Mesodermal cell (in vitro differentiated cells): ENCODE data around the gene BOK.
"Not testable (repeated sequence)": the region's sequence is repeated elsewhere in the genome, so short reads cannot be mapped to it uniquely, and the experiment has no call there.

Experiments
- H3K27ac ChIP-seq: 2 replicates; pipeline ENCODE4 v1.7.0; 2013; ENCODE audit warnings: mild to moderate bottlenecking, low read depth, low read length, moderate library complexity; ENCODE audit not compliant: severe bottlenecking
- H3K36me3 ChIP-seq: 2 replicates; pipeline ENCODE4 v1.7.1; 2013; ENCODE audit warnings: mild to moderate bottlenecking, low read length, moderate library complexity; ENCODE audit not compliant: control insufficient read depth, insufficient read depth
- H3K4me1 ChIP-seq: one replicate; pipeline ENCODE4 v1.7.1; 2013; ENCODE audit warnings: mild to moderate bottlenecking, low read length; ENCODE audit not compliant: insufficient read depth, control insufficient read depth, poor library complexity, severe bottlenecking
- H3K4me3 ChIP-seq: 2 replicates; pipeline ENCODE4 v1.7.0; 2013; ENCODE audit warnings: low read length, control low read depth, mild to moderate bottlenecking; ENCODE audit not compliant: insufficient read depth, poor library complexity, severe bottlenecking; ENCODE audit errors: extremely low read depth
- H3K9me3 ChIP-seq: 2 replicates; pipeline ENCODE4 v1.7.1; 2013; ENCODE audit warnings: mild to moderate bottlenecking, low read length, moderate library complexity; ENCODE audit not compliant: control insufficient read depth
- WGBS, 2 experiments: methylation state at CpG; one replicate each; pipeline ENCODE4 v1.1.5; 2013; ENCODE audit warnings: missing lambda C conversion rate in 2 of 2; ENCODE audit not compliant: insufficient coverage in 2 of 2; 5-methylcytosine and 5-hydroxymethylcytosine counted together

BOK gene

GRCh38 chr2:241575624-241576292 lies 17.2 kb downstream of the BOK start:
- WGBS, 2 experiments: 75 to 78% methylated on average over 5 of the region's 5 CpGs
- Histone ChIP-seq H3K4me1 (no peaks in the 10 kb centered on the region), H3K36me3 (peaks cover 36% of the 10 kb centered on the region), H3K27ac (no peak overlapping the region), H3K4me3 (no peak overlapping the region), H3K9me3 (peaks cover 5% of the 10 kb centered on the region)

GRCh38 chr2:241576293-241576654 lies 17.7 kb downstream of the BOK start:
- 93 to 95% methylated on average over 14 of the region's 14 CpGs for WGBS, 2 experiments

GRCh38 chr2:241577413-241578122 lies 19.0 kb downstream of the BOK start:
- H3K36me3 ChIP-seq: peaks cover 38% of the 10 kb centered on the region
- WGBS, 2 experiments: 73 to 83% methylated on average over 2 to 3 of the region's 9 CpGs
- peaks cover 14% of the 10 kb centered on the region for H3K9me3 ChIP-seq
- no peaks in the 10 kb centered on the region for H3K4me1 ChIP-seq
- no peak overlapping the region for H3K4me3 ChIP-seq
- no peak overlapping the region for H3K27ac ChIP-seq

More at GRCh38 chr2:241576293-241576654, 17.7 kb downstream of the BOK start:
- H3K4me1 ChIP-seq: no peaks in the 10 kb centered on the region
- no peak overlapping the region for H3K27ac ChIP-seq
- H3K36me3 ChIP-seq: peaks cover 40% of the 10 kb centered on the region
- peaks cover 5% of the 10 kb centered on the region for H3K9me3 ChIP-seq
- no peak overlapping the region for H3K4me3 ChIP-seq

- Histone ChIP-seq H3K4me3 (no peak overlapping the region), H3K9me3 (peaks cover 22% of the 10 kb centered on the region), H3K4me1 (no peaks in the 10 kb centered on the region), H3K36me3 (peaks cover 43% of the 10 kb centered on the region), H3K27ac (no peak overlapping the region)
- WGBS, 2 experiments: 95 to 100% methylated on average over 6 of the region's 7 CpGs
These were observed 20.7 kb downstream of the BOK start for GRCh38 chr2:241579281-241579680.

GRCh38 chr2:241582328-241582727 lies 23.8 kb downstream of the BOK start:
- Histone ChIP-seq H3K9me3 (peaks cover 46% of the 10 kb centered on the region), H3K4me3 (no peak overlapping the region), H3K27ac (no peak overlapping the region), H3K36me3 (peaks cover 70% of the 10 kb centered on the region), H3K4me1 (no peaks in the 10 kb centered on the region)
- WGBS, 2 experiments: 97 to 98% methylated on average over 7 of the region's 8 CpGs

- Histone ChIP-seq H3K4me3 (no peak overlapping the region), H3K4me1 (no peaks in the 10 kb centered on the region), H3K9me3 (peaks cover 51% of the 10 kb centered on the region), H3K27ac (no peak overlapping the region), H3K36me3 (peaks cover 72% of the 10 kb centered on the region)
- 96 to 100% methylated on average over 3 to 4 of the region's 4 CpGs for WGBS, 2 experiments
These were observed 24.3 kb downstream of the BOK start for GRCh38 chr2:241582806-241583205.

GRCh38 chr2:241584436-241584835 lies 25.9 kb downstream of the BOK start:
- Histone ChIP-seq H3K4me3 (no peak overlapping the region), H3K4me1 (no peaks in the 10 kb centered on the region), H3K36me3 (peaks cover 85% of the 10 kb centered on the region), H3K9me3 (peaks cover 60% of the 10 kb centered on the region), H3K27ac (no peak overlapping the region)
- 85 to 92% methylated on average over 12 of the region's 12 CpGs for WGBS, 2 experiments

GRCh38 chr2:241586564-241587264 lies 28.2 kb downstream of the BOK start:
- Histone ChIP-seq H3K9me3 (peaks cover 57% of the 10 kb centered on the region), H3K4me1 (no peaks in the 10 kb centered on the region), H3K27ac (no peak overlapping the region), H3K36me3 (peaks cover 88% of the 10 kb centered on the region), H3K4me3 (no peak overlapping the region)
- WGBS, 2 experiments: 88 to 89% methylated on average over 2 of the region's 2 CpGs

- 89 to 92% methylated on average over 17 of the region's 17 CpGs for WGBS, 2 experiments
- Histone ChIP-seq H3K36me3 (peaks cover 69% of the 10 kb centered on the region), H3K9me3 (peaks cover 39% of the 10 kb centered on the region)
- not testable (repeated sequence) for H3K4me1 ChIP-seq, H3K27ac ChIP-seq, H3K4me3 ChIP-seq
These were observed 31.3 kb downstream of the BOK start for GRCh38 chr2:241589863-241590262.

- WGBS, 2 experiments: 90 to 91% methylated on average over 30 to 33 of the region's 33 CpGs
- not testable (repeated sequence) for H3K27ac ChIP-seq, H3K4me3 ChIP-seq, H3K4me1 ChIP-seq
- Histone ChIP-seq H3K36me3 (peaks cover 69% of the 10 kb centered on the region), H3K9me3 (peaks cover 31% of the 10 kb centered on the region)
These were observed 32.2 kb downstream of the BOK start for GRCh38 chr2:241590496-241591455.
